ENCODE data around the gene LYRM1. TPM values are rescaled to one million over a fixed set of nuclear protein-coding genes. Genes with fewer than 3 reads are reported as not detected.

LYRM1 gene
- total and polyA plus RNA-seq, 2 experiments from 2014 or later: 18.7 to 24.8 TPM

- Histone ChIP-seq H3K9me2 (ENCODE audit: insufficient read depth) (no peaks in the 10 kb centered on the region), H3K79me2 (replicated peaks; ENCODE audit: insufficient read depth) (no peaks in the 10 kb centered on the region; the same call in 1 of the 2 replicates), H4K20me1 (replicated peaks; ENCODE audit: insufficient read depth) (no peaks in the 10 kb centered on the region), H2AFZ (no peak overlapping the region), H3K4me3 (no peak overlapping the region), H3K4me2 (no peak overlapping the region), H3K36me3 (ENCODE audit: insufficient read depth) (no peaks in the 10 kb centered on the region), H3K4me1 (ENCODE audit: insufficient read depth) (peaks cover 3% of the 10 kb centered on the region; the same call in 1 of the 2 replicates), H3F3A (replicated peaks; ENCODE audit: low read depth) (no peaks in the 10 kb centered on the region), H3K27me3 (ENCODE audit: insufficient read depth) (no peaks in the 10 kb centered on the region), H3K27ac (ENCODE audit: low read depth) (no peak overlapping the region)
- ATAC-seq (no peak), DNase-seq (ENCODE audit: low spot score) (no peak)
- Mint-ChIP-seq H3K9me3 (no peaks in the 10 kb centered on the region), H3K36me3 (ENCODE audit: low read depth) (peaks cover 11% of the 10 kb centered on the region), H3K27ac (no peak overlapping the region), H3K4me3 (no peak overlapping the region), H3K4me1 (peaks cover 16% of the 10 kb centered on the region), H3K27me3 (ENCODE audit: insufficient read depth, low read depth, poor library complexity) (peaks cover 1% of the 10 kb centered on the region)
- TF ChIP-seq JUNB (IDR thresholded peaks at IDR 0.05; ENCODE audit: unreplicated experiment) (no peak), STAT1 (IDR thresholded peaks at IDR 0.05; ENCODE audit: unreplicated experiment) (no peak), REST (IDR thresholded peaks at IDR 0.05; ENCODE audit: unreplicated experiment) (no peak), CREB1 (CRISPR knock-in tag; IDR thresholded peaks at IDR 0.05; ENCODE audit: low read depth) (no peak), EZH2phosphoT487 (IDR thresholded peaks at IDR 0.05; ENCODE audit: unreplicated experiment) (no peak), POLR2AphosphoS5 (IDR thresholded peaks at IDR 0.05; ENCODE audit: low read depth) (no peak), ZNF462 (CRISPR knock-in tag; IDR thresholded peaks at IDR 0.05) (no peak), CTCF (conservative IDR thresholded peaks at IDR 0.05; ENCODE audit: low read depth in 2 of 2) (no peak), ZNF114 (CRISPR knock-in tag; IDR thresholded peaks at IDR 0.05) (no peak), ZNF331 (CRISPR knock-in tag; IDR thresholded peaks at IDR 0.05; ENCODE audit: low read depth) (no peak), EZH2 (IDR thresholded peaks at IDR 0.05; ENCODE audit: low read depth, unreplicated experiment) (no peak), ETS1 (IDR thresholded peaks at IDR 0.05) (no peak), NANOG (IDR thresholded peaks at IDR 0.05; ENCODE audit: borderline replicate concordance) (no peak)
Measured at GRCh38 chr16:20916942-20917341, 16.4 kb downstream of the LYRM1 start.
